Ishikawa (cell line): ENCODE results near the gene ACAD8.

Source experiments
- CEBPB ChIP-seq: IDR thresholded peaks from 2 replicates; pipeline ENCODE4 v1.6.1; 2012
- EP300 ChIP-seq: IDR thresholded peaks from 2 replicates; pipeline ENCODE4 v1.6.1; 2012; ENCODE audit warnings: borderline replicate concordance
- MAX ChIP-seq: IDR thresholded peaks from 2 replicates; pipeline ENCODE4 v1.6.1; 2012
- RAD21 ChIP-seq: IDR thresholded peaks from 2 replicates; pipeline ENCODE4 v1.6.1; 2012; ENCODE audit warnings: low read depth
- REST ChIP-seq: IDR thresholded peaks from 2 replicates; pipeline ENCODE4 v1.6.1; 2012; ENCODE audit warnings: low read depth, mild to moderate bottlenecking
- TAF1 ChIP-seq: IDR thresholded peaks from 2 replicates; pipeline ENCODE4 v1.6.1; 2012; ENCODE audit warnings: low read depth, mild to moderate bottlenecking
- TEAD4 ChIP-seq: IDR thresholded peaks from 2 replicates; pipeline ENCODE4 v1.6.1; 2012
- YY1 ChIP-seq: IDR thresholded peaks from 2 replicates; pipeline ENCODE4 v1.6.1; 2012; ENCODE audit warnings: low read depth
- ZBTB7A ChIP-seq: IDR thresholded peaks from 2 replicates; pipeline ENCODE4 v1.6.1; 2012; ENCODE audit warnings: low read depth

- no peak for TF ChIP-seq RAD21
- no peak for TF ChIP-seq ZBTB7A
- no peak for TF ChIP-seq CEBPB
- TF ChIP-seq YY1: no peak
- no peak for TF ChIP-seq EP300
- no peak for TF ChIP-seq TEAD4
- TF ChIP-seq MAX: no peak
- no peak for TF ChIP-seq REST
- TF ChIP-seq TAF1: no peak
These were observed 21.8 kb downstream of the ACAD8 start for GRCh38 chr11:134275188-134275533.
